HepG2 (cell line): ENCODE measurements around the gene NPPC. TPM values are rescaled to one million over a fixed set of nuclear protein-coding genes. Genes with fewer than 3 reads are reported as not detected.

Experiments
- ATAC-seq: fragments of 200-7000 bp; cut with Tn5 transposase; 3 replicates; pipeline ENCODE4 v1.9.1; 2020; ENCODE audit warnings: mild to moderate bottlenecking, moderate library complexity
- BruUV-seq: library from RNA; stranded (reverse); fragments of 400-500 nt; replicated peaks from 2 replicates; lab custom pipeline; 2021; lab: Mats Ljungman, UMichigan
- CTCF ChIA-PET: fragments of 300-600 bp; formaldehyde crosslinking; extraction: SDS; loops from one replicate; lab custom pipeline; 2021; ENCODE audit warnings: low total read pairs, inconsistent platforms, low intra/inter-chr PET ratio; lab: Yijun Ruan, JAX
- POLR2A ChIA-PET: fragments of 350-600 bp; sonication (Branson Sonifier 250); formaldehyde crosslinking; loops from one replicate; lab custom pipeline; 2020; ENCODE audit warnings: antibody characterized with exemption, inconsistent platforms; lab: Yijun Ruan, JAX
- DNase-seq: peaks from one replicate; pipeline ENCODE4 v3.0.0-alpha.2; 2015; ENCODE audit warnings: low spot score
- FAIRE-seq: peaks from 3 replicates; lab custom pipeline; 2011; peaks lifted over from hg19 to GRCh38; lab: Jason Lieb, UNC
- H2AFZ ChIP-seq: one replicate; pipeline ENCODE4 v1.6.1; 2011; ENCODE audit warnings: low read length, inconsistent platforms
- H3K27ac ChIP-seq: fragments of 300-600 bp; 3 replicates; pipeline ENCODE4 v1.8.0; 2011; ENCODE audit warnings: mixed run types, mild to moderate bottlenecking, mixed read lengths, low read length, inconsistent platforms; ENCODE audit not compliant: insufficient read depth; ENCODE audit errors: extremely low read length
- H3K27me3 ChIP-seq, 2 experiments: fragments of 200-600 bp in 1 of 2; 2 replicates in 1 of 2; 3 replicates in 1 of 2; pipeline versions ENCODE4 v1.6.0 to v1.8.0; 2011; ENCODE audit warnings: low read length in 2 of 2, mild to moderate bottlenecking in 2 of 2, moderate library complexity in 2 of 2, inconsistent platforms in 1 of 2; ENCODE audit not compliant: insufficient read depth in 2 of 2, control insufficient read depth in 1 of 2
- H3K36me3 ChIP-seq, 2 experiments: fragments of 200-600 bp in 1 of 2; replicated peaks in 1 of 2; 2 replicates in 1 of 2; 3 replicates in 1 of 2; pipeline versions ENCODE4 v1.5.1 to v1.8.0; 2011; ENCODE audit warnings: low read length in 2 of 2, inconsistent platforms in 1 of 2; ENCODE audit not compliant: insufficient read depth in 2 of 2, control insufficient read depth in 1 of 2
- H3K4me1 ChIP-seq: 2 replicates; pipeline ENCODE4 v1.5.1; 2012; ENCODE audit warnings: low read length, inconsistent platforms; ENCODE audit not compliant: insufficient read depth
- H3K4me2 ChIP-seq: 2 replicates; pipeline ENCODE4 v1.6.0; 2011; ENCODE audit warnings: low read depth, low read length, inconsistent platforms
- H3K4me3 ChIP-seq, 3 experiments: fragments of 200-600 bp in 1 of 3; sonication (generic), shearing (Covaris generic) in 1 of 3; replicated peaks in 1 of 3; 2 replicates each; pipeline ENCODE4 v1.5.1; 2011 to 2016; ENCODE audit warnings: low read length in 3 of 3, inconsistent platforms in 2 of 3, low read depth in 2 of 3, mild to moderate bottlenecking in 2 of 3, control low read depth in 1 of 3, mixed read lengths in 1 of 3; ENCODE audit not compliant: insufficient read depth in 1 of 3
- H3K79me2 ChIP-seq: one replicate; pipeline ENCODE4 v1.6.1; 2011; ENCODE audit warnings: low read length, inconsistent platforms; ENCODE audit not compliant: insufficient read depth
- H3K9ac ChIP-seq: 2 replicates; pipeline ENCODE4 v1.6.0; 2011; ENCODE audit warnings: mild to moderate bottlenecking, low read depth, low read length, inconsistent platforms; ENCODE audit not compliant: insufficient read depth
- H3K9me3 ChIP-seq: 2 replicates; pipeline ENCODE4 v1.5.1; 2012; ENCODE audit warnings: mild to moderate bottlenecking, low read length
- H4K20me1 ChIP-seq: 2 replicates; pipeline ENCODE4 v1.6.0; 2011; ENCODE audit warnings: inconsistent platforms, mild to moderate bottlenecking, low read length, moderate library complexity; ENCODE audit not compliant: insufficient read depth
- AFF4 ChIP-seq: sonication (generic); formaldehyde crosslinking; IDR thresholded peaks from 2 replicates; pipeline ENCODE4 v1.4.0; 2020; ENCODE audit warnings: missing genetic modification reagents
- GATAD2A ChIP-seq: IDR thresholded peaks from 2 replicates; pipeline ENCODE4 v1.6.1; 2016
- KLF9 ChIP-seq: IDR thresholded peaks from 2 replicates; pipeline ENCODE4 v1.6.1; 2016; ENCODE audit warnings: low read depth
- MED13 ChIP-seq: sonication (generic); formaldehyde crosslinking; IDR thresholded peaks from 2 replicates; pipeline ENCODE4 v1.5.0; 2020; ENCODE audit warnings: missing genetic modification reagents
- NCOR1 ChIP-seq: fragments of 200-600 bp; sonication (generic); IDR thresholded peaks from 2 replicates; pipeline ENCODE4 v1.7.0; 2017; ENCODE audit warnings: antibody characterized with exemption, low read length, borderline replicate concordance
- NFAT5 ChIP-seq: sonication (generic); formaldehyde crosslinking; IDR thresholded peaks from 2 replicates; pipeline ENCODE4 v1.4.0; 2020; ENCODE audit warnings: missing genetic modification reagents
- NR2F2 ChIP-seq: IDR thresholded peaks from 2 replicates; pipeline ENCODE4 v1.6.1; 2012; ENCODE audit warnings: low read depth, inconsistent platforms, borderline replicate concordance
- RCOR2 ChIP-seq: IDR thresholded peaks from 2 replicates; pipeline ENCODE4 v1.6.1; 2016; ENCODE audit warnings: missing biosample characterization, missing genetic modification reagents
- ZNF263 ChIP-seq: sonication (generic); formaldehyde crosslinking; IDR thresholded peaks from 2 replicates; pipeline ENCODE4 v1.4.0; 2020; ENCODE audit warnings: missing genetic modification reagents
- ZNF451 ChIP-seq: sonication (generic); formaldehyde crosslinking; IDR thresholded peaks from 2 replicates; pipeline ENCODE4 v1.5.0; 2020; ENCODE audit warnings: mild to moderate bottlenecking, missing genetic modification reagents
- ZNF557 ChIP-seq: sonication (generic); formaldehyde crosslinking; IDR thresholded peaks from 2 replicates; pipeline ENCODE4 v1.4.0; 2020; ENCODE audit warnings: missing genetic modification reagents
- ZNF770 ChIP-seq: sonication (generic); formaldehyde crosslinking; IDR thresholded peaks from 2 replicates; pipeline ENCODE4 v1.5.0; 2020; ENCODE audit warnings: mild to moderate bottlenecking, missing genetic modification reagents
- ZSCAN5A ChIP-seq: sonication (generic); formaldehyde crosslinking; IDR thresholded peaks from 2 replicates; pipeline ENCODE4 v1.8.0; 2022; ENCODE audit warnings: mild to moderate bottlenecking, missing genetic modification reagents, borderline replicate concordance
- WGBS: methylation state at CpG from one replicate; pipeline ENCODE4 v1.1.6; 2017; ENCODE audit warnings: low lambda C conversion rate; 5-methylcytosine and 5-hydroxymethylcytosine counted together
- in situ Hi-C: cut with HindIII; loops from 2 replicates; pipeline ENCODE4 v1.10.0; 2017; ENCODE audit warnings: low pct_unique_long_range_greater_than_20kb; ENCODE audit not compliant: extremely low pct_ligation_motif_present
- intact Hi-C: fragments of 100-400 bp; cut with micrococcal nuclease; formaldehyde crosslinking; loops from one replicate; pipeline ENCODE4 v1.10.0; 2022; ENCODE audit not compliant: unreplicated experiment
- polyA plus RNA-seq, 8 experiments: library from polyadenylated mRNA; depleted of rRNA in 3 of 8; stranded (reverse) in 7 of 8; unstranded in 1 of 8; fragments of >200 nt; fragmentation: Illumina TruSeq in 4 of 8; extraction: Trizol in 4 of 8; gene quantifications; 2 replicates each; pipeline versions ENCODE4 v1.2.1 to v1.2.3, GENCODE V29; 2011 to 2016; ENCODE audit warnings: low read depth in 4 of 8, missing spikeins in 1 of 8, mixed read lengths in 1 of 8; ENCODE audit not compliant: insufficient read depth in 1 of 8
- total RNA-seq, 5 experiments: library from RNA; depleted of rRNA; stranded (reverse); fragments of >200 nt; fragmentation: Illumina TruSeq; extraction: Trizol; gene quantifications; 2 replicates each; pipeline ENCODE4 v1.2.3, GENCODE V29; 2016; ENCODE audit warnings: low read depth in 1 of 5

NPPC gene
- total and polyA plus RNA-seq, 2 of the 13 experiments (the other 11 are each of a cell fraction or from before 2014, with no cell fraction given): 0.11 TPM; not detected in 1

- no peak for ATAC-seq
- H3K4me2 ChIP-seq: no peak overlapping the region
- no peak for DNase-seq
- H3K36me3 ChIP-seq: no peaks in the 10 kb centered on the region
- no peak overlapping the region for H3K9ac ChIP-seq
- BruUV-seq: no TSS peak
- H3K79me2 ChIP-seq: no peaks in the 10 kb centered on the region
- whole genome bisulfite sequencing: 42% methylated on average over 3 of the region's 3 CpGs
- no peaks in the 10 kb centered on the region for H4K20me1 ChIP-seq
- ChIA-PET POLR2A (no interaction called here), CTCF (interaction anchor here (0.6 to 1.1 kb wide), 2 partner anchors 15 to 112 kb away, joined by 3 read pairs; no protein-coding TSS in a partner anchor)
- no peak for FAIRE-seq
- in situ Hi-C loops: loop anchor here (10.0 kb wide), 1 partner anchor 224 kb away; no protein-coding TSS in a partner anchor
- H2AFZ ChIP-seq: no peak overlapping the region
- no peaks in the 10 kb centered on the region for H3K9me3 ChIP-seq
- H3K27ac ChIP-seq: no peak overlapping the region
- peaks cover 11 to 88% of the 10 kb centered on the region in 2 experiments; a peak in 4 of 5 replicates for H3K27me3 ChIP-seq
- peaks cover 26% of the 10 kb centered on the region for H3K4me1 ChIP-seq
- intact Hi-C loops: no loop called here
- no peak overlapping the region for H3K4me3 ChIP-seq
- TF ChIP-seq ZNF451: no peak
- TF ChIP-seq KLF9 (CRISPR knock-in tag): no peak
- no peak for TF ChIP-seq ZSCAN5A (CRISPR knock-in tag)
- TF ChIP-seq MED13: no peak
- TF ChIP-seq RCOR2 (CRISPR knock-in tag): no peak
- no peak for TF ChIP-seq NFAT5 (CRISPR knock-in tag)
- TF ChIP-seq GATAD2A: no peak
- TF ChIP-seq AFF4 (CRISPR knock-in tag): no peak
- TF ChIP-seq ZNF770 (CRISPR knock-in tag): no peak
- TF ChIP-seq ZNF263 (CRISPR knock-in tag): no peak
- TF ChIP-seq ZNF557 (CRISPR knock-in tag): no peak
- TF ChIP-seq NCOR1: no peak
- no peak for TF ChIP-seq NR2F2
Measured at GRCh38 chr2:231920366-231920765, 5.8 kb downstream of the NPPC start.
